Activated CD8-positive, alpha-beta memory T cell treated with anti-CD3 and anti-CD28 coated beads for 36 hours (primary cell): Measurements from ENCODE around the gene C5orf24. TPM values are rescaled to one million over a fixed set of nuclear protein-coding genes. Genes with fewer than 3 reads are reported as not detected.
"Not testable (repeated sequence)": the region's sequence is repeated elsewhere in the genome, so short reads cannot be mapped to it uniquely, and the experiment has no call there.

ENCODE experiments used
- CTCF ChIA-PET: fragments of 350-600 bp; sonication (Branson Sonifier 250); formaldehyde crosslinking; loops from one replicate; lab custom pipeline; 2021; ENCODE audit warnings: antibody characterized with exemption; lab: Charles Lee
- POLR2A ChIA-PET: fragments of 350-600 bp; sonication (Branson Sonifier 250); formaldehyde crosslinking; loops from one replicate; lab custom pipeline; 2021; ENCODE audit warnings: antibody characterized with exemption; lab: Charles Lee
- total RNA-seq, 2 experiments: library from RNA; stranded (reverse); gene quantifications; one replicate each; pipeline ENCODE4 v1.2.3, GENCODE V29; 2021

Gene C5orf24
- total RNA-seq, 2 experiments from 2014 or later, result 26.2 to 29.2 TPM

DNA sequence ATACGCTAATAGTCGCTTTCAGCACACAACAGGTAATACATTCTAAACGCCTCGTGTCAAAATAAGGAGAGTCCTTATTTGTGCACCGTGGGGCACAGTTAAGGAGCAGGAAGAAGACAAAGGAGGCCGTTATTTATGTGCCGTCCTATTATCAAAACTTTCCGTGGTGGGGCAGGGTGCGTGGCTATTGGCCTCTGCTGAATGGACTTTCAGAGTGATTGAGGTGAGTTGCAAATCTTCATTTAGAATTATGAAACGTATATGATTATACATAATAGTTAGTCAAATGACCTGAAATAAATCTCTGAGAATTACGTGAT lies 833 bp downstream of the C5orf24 start:
- CTCF ChIA-PET, result interaction anchor here (0.7 to 3.2 kb wide), 2 partner anchors 58 to 65 kb away, joined by 3 to 12 read pairs; partner anchors contain the start of gene PCBD2

DNA sequence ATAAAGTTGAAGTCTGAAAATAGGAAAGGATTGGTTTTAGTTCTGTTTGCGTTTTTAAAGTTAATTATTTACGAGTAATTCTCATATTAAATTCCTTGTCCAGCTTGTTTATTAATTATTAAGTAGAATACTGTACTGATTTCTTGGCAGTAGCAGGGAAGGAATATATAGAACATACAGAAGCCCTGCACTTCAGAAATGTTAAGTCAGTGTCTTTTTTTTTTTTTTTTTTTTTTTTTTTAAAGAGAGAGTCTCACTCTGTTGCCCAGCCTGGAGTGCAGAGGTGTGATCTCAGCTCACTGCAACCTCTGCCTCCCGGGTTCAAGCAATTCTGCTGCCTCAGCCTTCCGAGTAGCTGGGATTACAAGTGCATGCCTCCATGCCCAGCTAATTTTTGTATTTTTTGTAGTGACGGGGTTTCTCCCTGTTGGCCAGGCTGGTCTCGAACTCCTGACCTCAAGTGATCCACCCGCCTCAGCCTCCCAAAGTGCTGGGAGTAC lies 3.7 kb downstream of the C5orf24 start:
- POLR2A ChIA-PET, result interaction anchor here (1.1 kb wide), 1 partner anchor 18 kb away, joined by 3 read pairs; no protein-coding TSS in a partner anchor
- CTCF ChIA-PET, result interaction anchor here (0.9 to 3.2 kb wide), 2 partner anchors 9 to 55 kb away, joined by 5 to 12 read pairs; partner anchors contain the start of gene PCBD2

More for the DNA sequence above, 833 bp downstream of the C5orf24 start:
- POLR2A ChIA-PET, result interaction anchor here (0.8 kb wide), 1 partner anchor 27 kb away, joined by 5 read pairs; the partner anchor contains the start of gene TXNDC15

DNA sequence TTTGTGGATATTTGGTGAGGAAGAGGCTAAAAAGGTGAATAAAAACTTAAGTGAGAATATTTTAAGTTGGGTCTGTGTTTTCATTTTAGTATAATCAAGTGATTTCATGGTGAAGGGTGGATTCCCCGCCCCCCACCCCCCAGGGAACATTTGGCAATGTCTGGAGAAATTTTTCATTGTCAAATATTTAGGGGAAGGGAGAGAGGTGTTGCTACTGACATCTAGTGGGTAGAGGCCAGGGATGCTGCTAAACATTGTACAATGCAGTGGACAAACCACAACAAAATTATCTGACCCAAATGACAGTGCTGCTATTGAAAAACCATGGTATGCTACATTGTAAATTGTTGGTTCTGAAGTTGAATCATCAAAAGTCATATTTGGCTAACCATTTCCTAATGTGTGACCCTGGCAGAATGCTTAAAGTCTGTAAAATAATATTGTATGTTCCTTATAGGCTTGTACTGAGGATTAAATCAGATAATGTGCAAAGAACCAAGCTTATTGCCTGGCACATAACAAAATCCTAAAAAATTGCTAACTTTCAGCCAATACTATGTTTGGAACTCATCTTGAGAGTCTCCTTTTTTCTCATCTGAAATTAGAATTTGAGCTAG lies 5.6 kb downstream of the C5orf24 start:
- ChIA-PET CTCF (interaction anchor here (1.5 kb wide), 1 partner anchor 21 kb away, joined by 3 read pairs; no protein-coding TSS in a partner anchor), POLR2A (interaction anchor here (0.6 to 0.7 kb wide), 2 partner anchors 16 to 40 kb away, joined by 3 read pairs; no protein-coding TSS in a partner anchor)

DNA sequence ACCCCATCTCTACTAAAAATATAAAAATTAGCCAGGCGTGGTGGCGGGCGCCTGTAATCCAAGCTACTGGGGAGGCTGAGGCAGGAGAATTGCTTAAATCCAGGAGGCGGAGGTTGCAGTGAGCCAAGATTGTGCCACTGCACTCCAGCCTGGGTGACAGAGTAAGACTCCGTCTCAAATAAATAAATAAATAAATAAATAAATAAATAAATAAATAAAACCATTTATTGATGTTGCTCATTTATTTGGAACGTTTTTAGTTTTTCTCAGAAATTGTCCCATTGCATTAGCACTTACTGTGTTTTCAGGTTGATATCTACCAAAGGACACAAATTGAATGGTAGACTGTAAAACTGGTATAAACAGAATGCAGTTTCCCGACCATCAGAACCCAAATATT lies 10.7 kb downstream of the C5orf24 start:
- CTCF ChIA-PET, POLR2A ChIA-PET: not testable (repeated sequence)

DNA sequence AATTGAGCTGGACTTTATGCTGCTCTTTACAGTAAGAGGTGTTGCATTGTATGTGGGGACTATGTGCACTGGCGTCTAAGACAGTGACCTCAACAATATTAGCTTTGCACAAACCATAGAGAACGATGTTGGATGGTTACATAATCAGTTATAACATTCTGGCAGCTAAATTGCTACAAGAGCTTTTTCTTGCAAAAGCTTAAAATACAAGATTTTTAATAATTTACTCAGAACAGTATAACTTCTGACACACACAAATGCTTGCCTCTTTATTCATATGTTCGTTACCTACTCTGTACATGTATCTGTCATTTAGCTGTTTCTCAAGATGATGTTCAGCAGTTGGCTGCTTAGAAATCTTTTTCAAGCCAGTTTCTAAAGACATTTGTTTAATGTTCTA lies 11.6 kb downstream of the C5orf24 start:
- ChIA-PET CTCF (no interaction called here), POLR2A (interaction anchor here (0.6 kb wide), 1 partner anchor 26 kb away, joined by 9 read pairs; no protein-coding TSS in a partner anchor)

DNA sequence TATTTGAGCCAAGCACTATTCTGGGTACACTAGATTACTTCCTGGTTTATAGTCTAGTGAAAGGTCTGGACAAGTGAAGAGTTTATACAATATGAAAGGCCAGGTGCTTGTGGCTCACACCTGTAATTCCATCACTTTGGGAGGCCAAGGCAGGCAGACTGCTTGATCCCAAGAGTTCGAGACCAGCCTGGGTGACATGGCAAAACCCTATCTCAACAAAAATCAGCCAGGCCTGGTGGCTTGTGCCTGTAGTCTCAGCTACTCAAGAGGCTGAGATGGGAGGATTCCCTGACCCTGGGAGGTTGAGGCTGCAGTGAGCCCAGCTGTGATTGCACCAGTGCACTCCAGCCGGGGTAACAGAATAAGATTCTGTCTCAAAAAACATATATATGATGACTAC lies 18.9 kb downstream of the C5orf24 start:
- CTCF ChIA-PET, result no interaction called here
- POLR2A ChIA-PET, result no interaction called here

DNA sequence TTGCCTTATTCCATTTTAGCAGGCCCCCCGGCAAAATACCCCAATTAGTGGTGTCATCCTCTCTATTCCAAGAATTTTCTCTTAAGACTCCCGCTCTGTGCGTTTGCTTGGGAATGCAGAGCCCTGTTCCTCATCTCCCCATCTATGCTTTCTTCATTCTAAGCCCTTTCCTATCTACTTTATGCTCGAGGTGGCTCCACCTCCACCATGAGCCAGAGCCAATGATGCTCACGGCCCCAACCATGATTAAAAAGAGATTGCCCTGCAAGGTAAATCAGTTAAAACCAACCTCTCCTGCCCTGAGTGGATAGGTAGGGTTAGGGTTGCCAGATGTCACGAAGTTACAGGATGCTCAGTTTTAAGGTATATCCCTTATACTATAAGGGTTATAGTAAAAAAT lies 27.7 kb downstream of the C5orf24 start:
- CTCF ChIA-PET, result interaction anchor here (1.7 to 2.2 kb wide), 3 partner anchors 13 to 31 kb away, joined by 3 to 7 read pairs (median 5); partner anchors contain the start of gene PCBD2
- POLR2A ChIA-PET, result interaction anchor here (0.5 to 2.0 kb wide), 8 partner anchors 13 to 135 kb away, joined by 4 to 18 read pairs (median 6); partner anchors contain the start of genes C5orf24, CAMLG, DDX46 and PCBD2

DNA sequence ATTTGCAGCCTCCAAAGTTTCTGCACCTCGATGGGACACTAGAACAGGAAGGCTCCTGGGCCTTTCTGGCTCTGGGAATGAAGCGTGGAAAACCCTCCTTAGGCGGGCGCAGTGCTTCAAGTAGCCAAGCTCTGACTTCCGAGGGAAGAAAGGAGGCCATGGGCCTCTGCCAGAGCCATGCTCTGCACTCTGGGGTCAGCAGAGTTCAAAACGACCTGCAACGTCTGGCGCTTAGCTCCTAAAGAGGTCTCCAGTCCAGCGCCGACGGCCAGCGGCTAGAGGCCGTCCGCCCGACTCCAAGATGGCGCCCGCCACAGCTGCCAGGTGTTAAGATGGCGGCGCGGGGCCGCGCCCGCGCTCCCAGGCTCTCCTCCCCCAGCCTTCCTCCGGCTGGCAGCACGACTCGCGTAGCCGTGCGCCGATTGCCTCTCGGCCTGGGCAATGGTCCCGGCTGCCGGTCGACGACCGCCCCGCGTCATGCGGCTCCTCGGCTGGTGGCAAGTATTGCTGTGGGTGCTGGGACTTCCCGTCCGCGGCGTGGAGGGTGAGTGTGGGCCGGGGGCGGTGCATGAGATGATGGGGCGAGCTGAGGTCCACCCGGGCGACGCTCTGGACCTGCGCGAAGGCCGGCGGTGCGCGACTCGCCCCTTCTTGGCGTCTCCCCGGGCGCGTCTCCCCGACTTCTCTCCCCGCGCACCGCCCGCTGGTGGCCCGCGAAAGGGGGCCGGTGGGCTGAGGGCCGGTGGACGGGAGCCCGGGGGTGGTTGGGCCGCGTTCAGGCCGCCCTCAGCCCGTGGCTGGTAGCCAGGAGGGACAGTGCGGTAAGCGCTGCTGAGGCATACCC lies 28.4 kb downstream of the C5orf24 start, which contains the start of gene TXNDC15:
Gene TXNDC15, plus strand, starts transcription at position 385 of the 844 bp plus-strand sequence. Its CDS starts 57 bp downstream, at position 442.
- ChIA-PET POLR2A (interaction anchor here (0.5 to 2.0 kb wide), 8 partner anchors 13 to 136 kb away, joined by 4 to 18 read pairs (median 6); partner anchors contain the start of genes C5orf24, CAMLG, DDX46 and PCBD2), CTCF (interaction anchor here (1.7 to 2.2 kb wide), 3 partner anchors 12 to 30 kb away, joined by 3 to 7 read pairs (median 5); partner anchors contain the start of gene PCBD2)

DNA sequence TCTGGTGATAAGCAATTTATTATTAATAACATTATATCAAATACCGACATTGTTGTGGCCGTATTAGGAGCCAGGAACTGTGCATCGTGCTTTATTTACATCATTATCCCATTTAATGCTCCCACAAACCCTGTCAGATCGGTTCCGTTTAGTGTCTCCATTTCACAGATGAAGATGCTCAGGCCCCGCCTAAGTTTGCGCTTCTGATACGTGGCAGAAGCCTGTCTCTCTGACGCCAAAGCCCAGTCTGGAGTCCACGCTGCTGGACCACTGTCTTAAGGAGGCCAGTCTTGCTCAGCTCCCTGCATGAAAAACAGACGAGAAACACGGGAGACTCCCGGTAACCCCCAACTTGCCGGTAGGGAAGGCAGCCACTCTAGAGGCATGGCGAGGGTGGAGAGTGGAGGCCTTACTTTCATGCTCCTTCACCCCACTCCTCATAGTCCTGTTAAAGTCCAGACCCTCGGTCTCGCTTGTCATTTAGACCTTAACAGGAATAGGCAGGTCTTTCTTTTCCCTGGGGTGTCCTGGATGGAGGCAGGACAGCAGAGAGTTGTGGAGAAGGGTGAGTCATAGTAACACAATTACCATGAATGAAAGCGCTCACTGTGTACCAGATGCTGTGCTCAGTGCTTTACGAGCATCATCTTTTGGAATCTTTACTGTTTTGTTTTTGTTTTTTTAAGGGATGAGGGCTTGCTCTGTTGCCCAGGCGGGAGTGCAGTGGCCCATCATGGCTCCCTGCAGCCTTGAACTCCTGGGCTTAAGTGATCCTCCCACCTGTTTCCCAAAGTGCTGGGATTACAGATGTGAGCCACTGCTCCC lies 29.3 kb downstream of the C5orf24 start:
- POLR2A ChIA-PET, result interaction anchor here (1.5 to 2.0 kb wide), 3 partner anchors 30 to 117 kb away, joined by 6 to 18 read pairs (median 11); partner anchors contain the start of genes C5orf24, DDX46 and PCBD2
- CTCF ChIA-PET, result interaction anchor here (2.2 kb wide), 1 partner anchor 30 kb away, joined by 7 read pairs; the partner anchor contains the start of gene PCBD2

DNA sequence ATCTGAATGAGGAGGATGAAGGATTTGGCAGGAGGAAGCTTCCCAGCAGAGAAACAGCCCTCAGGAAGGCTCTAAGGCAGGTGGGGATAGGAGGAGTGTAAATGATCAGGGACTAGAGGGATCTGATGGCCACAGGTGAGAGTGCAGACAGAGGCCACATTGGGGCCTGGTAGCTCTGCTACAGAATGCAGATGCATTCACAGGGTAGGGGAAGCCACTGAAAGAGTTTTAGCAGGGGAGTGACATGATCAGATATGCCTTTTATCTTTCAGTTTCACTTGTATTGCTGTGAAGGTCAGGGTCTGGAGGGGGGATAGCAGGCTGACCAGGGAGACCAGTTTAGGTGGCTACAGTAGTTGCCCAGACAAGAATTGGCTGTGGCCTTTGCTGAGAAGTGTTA lies 31.4 kb downstream of the C5orf24 start:
- ChIA-PET CTCF (no interaction called here), POLR2A (interaction anchor here (0.5 kb wide), 1 partner anchor 27 kb away, joined by 7 read pairs; no protein-coding TSS in a partner anchor)

DNA sequence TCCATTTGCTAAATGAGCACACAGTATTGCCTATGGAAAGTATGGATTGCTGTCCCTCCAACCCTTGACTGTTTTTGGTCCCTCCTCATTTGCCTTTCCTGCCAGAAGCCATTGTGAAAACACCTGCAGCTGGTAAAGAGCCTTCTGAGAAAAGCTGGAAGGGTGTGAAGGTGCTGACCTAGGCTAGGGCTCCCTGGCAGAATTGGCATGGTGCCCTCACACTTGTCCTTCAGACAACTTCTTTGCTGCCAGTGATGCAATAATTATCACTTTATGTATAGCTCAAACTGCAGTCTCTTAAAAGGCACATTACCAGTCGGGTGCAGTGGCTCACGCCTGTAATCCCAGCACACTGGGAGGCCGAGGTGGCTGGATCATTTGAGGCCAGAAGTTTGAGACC lies 32.6 kb downstream of the C5orf24 start:
- CTCF ChIA-PET, result interaction anchor here (0.6 kb wide), 1 partner anchor 12 kb away, joined by 4 read pairs; no protein-coding TSS in a partner anchor
- POLR2A ChIA-PET, result interaction anchor here (0.5 kb wide), 1 partner anchor 202 kb away, joined by 6 read pairs; no protein-coding TSS in a partner anchor

DNA sequence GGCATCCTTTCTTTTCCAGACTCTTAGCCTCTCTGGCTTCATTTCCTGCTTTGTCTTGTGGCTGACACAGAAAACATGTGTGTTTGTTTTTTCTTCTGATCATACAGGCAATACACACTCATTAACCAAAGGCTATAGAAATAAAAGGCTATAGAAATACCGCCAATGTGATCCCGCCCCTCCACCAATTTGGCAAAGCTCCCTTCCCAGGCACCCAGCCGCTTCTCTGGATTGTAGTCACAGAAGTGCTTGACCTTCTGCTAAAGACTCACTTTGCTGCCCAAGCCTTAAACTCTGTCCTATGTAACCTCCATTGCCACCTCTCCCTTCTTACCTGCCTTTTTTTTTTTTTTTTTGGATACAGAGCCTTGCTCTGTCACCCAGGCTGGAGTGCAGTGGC lies 33.7 kb downstream of the C5orf24 start:
- CTCF ChIA-PET, result no interaction called here
- POLR2A ChIA-PET, result interaction anchor here (0.7 kb wide), 1 partner anchor 199 kb away, joined by 9 read pairs; no protein-coding TSS in a partner anchor

DNA sequence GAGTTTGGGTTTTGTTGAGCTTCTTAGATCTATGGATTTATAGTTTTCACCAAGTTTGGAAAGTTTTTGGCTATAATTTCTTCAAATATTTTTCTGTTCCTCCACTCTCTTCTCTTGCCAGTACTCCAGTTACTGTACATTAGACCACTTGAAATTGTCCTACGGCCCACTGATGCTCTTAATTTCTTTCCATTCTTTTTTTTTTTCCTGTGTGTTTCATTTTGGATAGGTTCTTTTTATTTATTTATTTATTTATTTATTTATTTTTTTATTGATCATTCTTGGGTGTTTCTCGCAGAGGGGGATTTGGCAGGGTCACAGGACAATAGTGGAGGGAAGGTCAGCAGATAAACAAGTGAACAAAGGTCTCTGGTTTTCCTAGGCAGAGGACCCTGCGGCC lies 35.2 kb downstream of the C5orf24 start:
- POLR2A ChIA-PET, CTCF ChIA-PET: not testable (repeated sequence)

DNA sequence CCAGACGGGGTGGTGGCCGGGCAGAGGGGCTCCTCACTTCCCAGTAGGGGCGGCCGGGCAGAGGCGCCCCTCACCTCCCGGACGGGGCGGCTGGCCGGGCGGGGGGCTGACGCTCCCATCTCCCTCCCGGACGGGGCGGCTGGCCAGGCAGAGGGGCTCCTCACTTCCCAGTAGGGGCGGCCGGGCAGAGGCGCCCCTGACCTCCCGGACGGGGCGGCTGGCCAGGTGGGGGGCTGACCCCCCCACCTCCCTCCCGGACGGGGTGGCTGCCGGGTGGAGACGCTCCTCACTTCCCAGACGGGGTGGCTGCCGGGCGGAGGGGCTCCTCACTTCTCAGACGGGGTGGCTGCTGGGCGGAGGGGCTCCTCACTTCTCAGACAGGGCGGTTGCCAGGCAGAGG lies 35.9 kb downstream of the C5orf24 start:
- POLR2A ChIA-PET, CTCF ChIA-PET: not testable (repeated sequence)

DNA sequence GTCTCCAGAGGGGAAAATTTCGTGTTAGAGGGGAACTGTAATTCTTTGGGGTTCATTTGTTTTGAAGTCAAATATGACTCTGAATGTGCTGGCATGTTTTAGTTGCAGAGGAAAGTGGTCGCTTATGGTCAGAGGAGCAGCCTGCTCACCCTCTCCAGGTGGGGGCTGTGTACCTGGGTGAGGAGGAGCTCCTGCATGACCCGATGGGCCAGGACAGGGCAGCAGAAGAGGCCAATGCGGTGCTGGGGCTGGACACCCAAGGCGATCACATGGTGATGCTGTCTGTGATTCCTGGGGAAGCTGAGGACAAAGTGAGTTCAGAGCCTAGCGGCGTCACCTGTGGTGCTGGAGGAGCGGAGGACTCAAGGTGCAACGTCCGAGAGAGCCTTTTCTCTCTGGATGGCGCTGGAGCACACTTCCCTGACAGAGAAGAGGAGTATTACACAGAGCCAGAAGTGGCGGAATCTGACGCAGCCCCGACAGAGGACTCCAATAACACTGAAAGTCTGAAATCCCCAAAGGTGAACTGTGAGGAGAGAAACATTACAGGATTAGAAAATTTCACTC lies 41.9 kb downstream of the C5orf24 start:
- ChIA-PET CTCF (interaction anchor here (1.7 kb wide), 1 partner anchor 17 kb away, joined by 4 read pairs; the partner anchor contains the start of gene PCBD2), POLR2A (no interaction called here)

DNA sequence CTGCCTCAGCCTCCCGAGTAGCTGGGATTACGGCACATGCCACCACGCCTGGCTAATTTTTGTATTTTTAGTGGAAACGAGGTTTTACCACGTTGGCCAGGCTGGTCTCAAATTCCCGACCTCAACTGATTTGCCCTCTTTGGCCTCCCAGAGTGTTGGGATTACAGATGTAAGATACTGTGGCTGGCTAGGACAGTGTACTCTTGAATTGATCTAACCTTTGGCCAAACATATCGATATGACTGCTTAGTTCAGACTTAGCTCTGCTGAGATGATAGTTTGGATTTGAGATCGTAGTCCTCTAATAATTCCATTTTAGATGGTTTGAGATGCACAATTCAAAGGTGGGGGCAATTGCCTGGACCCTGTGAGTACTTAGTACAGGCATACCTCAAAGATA lies 43.6 kb downstream of the C5orf24 start:
- ChIA-PET CTCF (interaction anchor here (1.7 kb wide), 1 partner anchor 15 kb away, joined by 8 read pairs; the partner anchor contains the start of gene PCBD2), POLR2A (no interaction called here)

DNA sequence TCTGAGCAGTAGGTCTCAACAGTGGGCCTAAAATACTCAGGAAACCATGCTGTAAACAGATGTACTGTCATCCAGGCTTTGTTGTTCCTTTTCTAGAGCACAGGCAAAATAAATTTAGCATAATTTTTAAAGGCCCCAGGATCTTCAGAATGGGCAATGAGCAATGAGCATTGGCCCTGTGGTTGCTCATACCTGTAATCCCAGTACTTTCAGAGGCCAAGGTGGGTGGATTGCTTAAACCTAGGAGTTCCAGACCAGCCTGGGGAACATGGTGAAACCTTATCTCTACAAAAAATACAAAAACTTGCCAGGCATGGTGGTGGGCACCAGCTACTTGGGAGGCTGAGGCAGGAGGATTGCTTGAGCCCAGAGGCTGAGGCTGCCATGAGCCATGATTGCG lies 45.7 kb downstream of the C5orf24 start:
- POLR2A ChIA-PET, result interaction anchor here (0.7 kb wide), 1 partner anchor 40 kb away, joined by 3 read pairs; no protein-coding TSS in a partner anchor
- CTCF ChIA-PET, result interaction anchor here (1.2 kb wide), 1 partner anchor 13 kb away, joined by 7 read pairs; the partner anchor contains the start of gene PCBD2
